Measurements from ENCODE around the gene POU2F3.
A peak's percentile ranks its signal among the peaks of the same experiment; 100 is the strongest.

Gene POU2F3

GRCh38 chr11:120314861-120315260 is 74.9 kb downstream of the POU2F3 start:
- DNase-seq = no peak

- no peak for DNase-seq
Observed at GRCh38 chr11:120316880-120317688, 77.1 kb downstream of the POU2F3 start.

GRCh38 chr11:120317689-120318480 is 77.9 kb downstream of the POU2F3 start:
- DNase-seq = no peak

GRCh38 chr11:120318906-120319305 is 79.0 kb downstream of the POU2F3 start:
- no peak for DNase-seq

GRCh38 chr11:120324932-120325810 is 85.2 kb downstream of the POU2F3 start, which contains the start of gene TLCD5:
TLCD5 (plus strand) TSS chr11:120325299; CDS start chr11:120327442, 2,143 bp downstream.
- DNase-seq = peak in 50 of 56 donors; percentile 17 to 82 (median 58)

- no peak for DNase-seq
Observed at GRCh38 chr11:120326228-120326627, 86.3 kb downstream of the POU2F3 start.

GRCh38 chr11:120326845-120327281 is 86.9 kb downstream of the POU2F3 start:
- no peak for DNase-seq

- DNase-seq = no peak
Observed at GRCh38 chr11:120327311-120327710, 87.4 kb downstream of the POU2F3 start.

GRCh38 chr11:120329556-120329955 is 89.6 kb downstream of the POU2F3 start:
- DNase-seq = no peak

- no peak for DNase-seq
Observed at GRCh38 chr11:120330045-120330444, 90.1 kb downstream of the POU2F3 start.

- no peak for DNase-seq
Observed at GRCh38 chr11:120331301-120331996, 91.5 kb downstream of the POU2F3 start.

- DNase-seq = peak in 1 of 56 donors; percentile 3
Observed at GRCh38 chr11:120332822-120333716, 93.1 kb downstream of the POU2F3 start.

- DNase-seq = no peak
Observed at GRCh38 chr11:120333801-120334200, 93.9 kb downstream of the POU2F3 start.

- peak in 1 of 56 donors; percentile 14 for DNase-seq
Observed at GRCh38 chr11:120334332-120334731, 94.4 kb downstream of the POU2F3 start.

GRCh38 chr11:120334894-120335462 is 95.0 kb downstream of the POU2F3 start:
- peak in 37 of 56 donors; percentile 5 to 76 (median 36) for DNase-seq

- peak in 1 of 56 donors; percentile 57 for DNase-seq
Observed at GRCh38 chr11:120335556-120335907, 95.6 kb downstream of the POU2F3 start.

- DNase-seq = peak in 55 of 56 donors; percentile 53 to 95 (median 88)
Observed at GRCh38 chr11:120335908-120336640, 96.1 kb downstream of the POU2F3 start, which contains the start of gene ARHGEF12. ARHGEF12 (plus strand) TSS chr11:120336413; CDS start chr11:120337244, 831 bp downstream.
